Upper lobe of left lung (tissue), 4 donors: ENCODE results near the gene ATP6V0B.

ENCODE experiments used
- POLR2A ChIP-seq, 4 donors: fragments of 450-650 bp; IDR thresholded peaks; one replicate each; pipeline ENCODE4 v1.5.1; 2016 to 2017; ENCODE audit warnings: antibody characterized with exemption in 4 of 4, mild to moderate bottlenecking in 2 of 4
- TF ChIP-seq, protein P1 (sequence below), 6 experiments: fragments of 450-650 bp in 4 of 6; fragments of 200-600 bp in 2 of 6; sonication (generic) in 2 of 6; IDR thresholded peaks; one replicate each; pipeline ENCODE4 v1.5.1; 2016 to 2019; ENCODE audit warnings: antibody characterized with exemption in 6 of 6

GRCh38 chr1:43976045-43976444, 1.3 kb downstream of the ATP6V0B start:
- TF ChIP-seq, protein P1, sequence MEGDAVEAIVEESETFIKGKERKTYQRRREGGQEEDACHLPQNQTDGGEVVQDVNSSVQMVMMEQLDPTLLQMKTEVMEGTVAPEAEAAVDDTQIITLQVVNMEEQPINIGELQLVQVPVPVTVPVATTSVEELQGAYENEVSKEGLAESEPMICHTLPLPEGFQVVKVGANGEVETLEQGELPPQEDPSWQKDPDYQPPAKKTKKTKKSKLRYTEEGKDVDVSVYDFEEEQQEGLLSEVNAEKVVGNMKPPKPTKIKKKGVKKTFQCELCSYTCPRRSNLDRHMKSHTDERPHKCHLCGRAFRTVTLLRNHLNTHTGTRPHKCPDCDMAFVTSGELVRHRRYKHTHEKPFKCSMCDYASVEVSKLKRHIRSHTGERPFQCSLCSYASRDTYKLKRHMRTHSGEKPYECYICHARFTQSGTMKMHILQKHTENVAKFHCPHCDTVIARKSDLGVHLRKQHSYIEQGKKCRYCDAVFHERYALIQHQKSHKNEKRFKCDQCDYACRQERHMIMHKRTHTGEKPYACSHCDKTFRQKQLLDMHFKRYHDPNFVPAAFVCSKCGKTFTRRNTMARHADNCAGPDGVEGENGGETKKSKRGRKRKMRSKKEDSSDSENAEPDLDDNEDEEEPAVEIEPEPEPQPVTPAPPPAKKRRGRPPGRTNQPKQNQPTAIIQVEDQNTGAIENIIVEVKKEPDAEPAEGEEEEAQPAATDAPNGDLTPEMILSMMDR (IDR thresholded peaks at IDR 0.05): no peak
- TF ChIP-seq POLR2A (IDR thresholded peaks at IDR 0.05): no peak
